Measurements from ENCODE around the gene SHROOM4. TPM values are rescaled to one million over a fixed set of nuclear protein-coding genes. Genes with fewer than 3 reads are reported as not detected.

SHROOM4 gene
- total and polyA plus RNA-seq, 9 of the 15 experiments (the other 6 are each of a cell fraction or from before 2014, with no cell fraction given): not detected

GRCh38 chrX:50707405-50707804, 106.6 kb downstream of the SHROOM4 start (continued):
- TF ChIP-seq, protein P1, sequence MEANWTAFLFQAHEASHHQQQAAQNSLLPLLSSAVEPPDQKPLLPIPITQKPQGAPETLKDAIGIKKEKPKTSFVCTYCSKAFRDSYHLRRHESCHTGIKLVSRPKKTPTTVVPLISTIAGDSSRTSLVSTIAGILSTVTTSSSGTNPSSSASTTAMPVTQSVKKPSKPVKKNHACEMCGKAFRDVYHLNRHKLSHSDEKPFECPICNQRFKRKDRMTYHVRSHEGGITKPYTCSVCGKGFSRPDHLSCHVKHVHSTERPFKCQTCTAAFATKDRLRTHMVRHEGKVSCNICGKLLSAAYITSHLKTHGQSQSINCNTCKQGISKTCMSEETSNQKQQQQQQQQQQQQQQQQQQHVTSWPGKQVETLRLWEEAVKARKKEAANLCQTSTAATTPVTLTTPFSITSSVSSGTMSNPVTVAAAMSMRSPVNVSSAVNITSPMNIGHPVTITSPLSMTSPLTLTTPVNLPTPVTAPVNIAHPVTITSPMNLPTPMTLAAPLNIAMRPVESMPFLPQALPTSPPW (CRISPR knock-in tag; IDR thresholded peaks at IDR 0.05): no peak
- TF ChIP-seq ZKSCAN8 (CRISPR knock-in tag; IDR thresholded peaks at IDR 0.05): no peak

DNA sequence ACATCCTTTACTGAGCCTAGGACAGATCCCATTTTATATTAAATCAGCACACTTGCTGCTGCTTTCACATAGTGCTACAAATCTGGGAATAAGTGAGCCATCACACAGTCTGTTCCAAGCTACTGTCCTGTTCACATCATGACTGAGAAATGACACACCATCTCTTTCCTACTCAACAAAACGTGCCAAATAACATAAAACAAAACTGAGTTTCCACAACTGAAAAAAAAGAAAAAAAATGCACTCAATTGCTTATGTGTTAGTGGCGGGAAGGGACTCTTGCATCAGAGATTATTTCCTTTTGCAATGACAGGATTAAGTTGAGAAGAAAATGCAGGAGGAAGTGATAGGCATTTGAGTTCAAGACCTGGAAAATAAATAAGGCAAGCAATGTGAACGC, 109.0 kb downstream of the SHROOM4 start:
- ChIA-PET CTCF (ENCODE audit: low intra/inter-chr PET ratio) (no interaction called here), POLR2A (interaction anchor here (1.4 kb wide), 1 partner anchor 9 kb away, joined by 3 read pairs; no protein-coding TSS in a partner anchor)
- DNase-seq (ENCODE audit: extremely low read depth in 1 of 4, low spot score in 3 of 4): no peak
- 0% methylated on average over 2 of the region's 3 CpGs for WGBS (ENCODE audit: insufficient coverage, low coverage, missing lambda C conversion rate)
- Histone ChIP-seq H3K27me3 (ENCODE audit: control insufficient read depth in 2 of 2, insufficient read depth in 2 of 2, low read length in 2 of 2) (no peaks in the 10 kb centered on the region), H3K36me3 (ENCODE audit: control insufficient read depth, insufficient read depth, low read length) (no peaks in the 10 kb centered on the region), H3K27ac (ENCODE audit: extremely low read depth, low read depth, low read length) (no peak overlapping the region), H3K4me2 (ENCODE audit: insufficient read depth, low read length) (no peak overlapping the region), H4K20me1 (replicated peaks; ENCODE audit: control insufficient read depth, insufficient read depth, low read length) (no peaks in the 10 kb centered on the region), H3K4me3 (no peak overlapping the region), H3K9me3 (replicated peaks; ENCODE audit: control insufficient read depth, insufficient read depth, low read depth, low read length) (no peaks in the 10 kb centered on the region), H3K79me2 (ENCODE audit: control insufficient read depth, insufficient read depth, low read length) (no peaks in the 10 kb centered on the region), H2AFZ (ENCODE audit: low read depth, low read length) (no peak overlapping the region), H3K9me1 (ENCODE audit: control insufficient read depth, insufficient read depth, low read length) (no peaks in the 10 kb centered on the region), H3K9ac (ENCODE audit: insufficient read depth in 1 of 2, low read depth in 2 of 2, low read length in 2 of 2) (no peak overlapping the region), H3K4me1 (replicated peaks in 1 of 2; ENCODE audit: control insufficient read depth in 2 of 2, insufficient read depth in 2 of 2, low read length in 2 of 2) (no peaks in the 10 kb centered on the region)
- no peak for TF ChIP-seq RUNX1 (IDR thresholded peaks at IDR 0.05; ENCODE audit: low read depth)
- TF ChIP-seq NUFIP1 (IDR thresholded peaks at IDR 0.05; ENCODE audit: partially characterized antibody): no peak
- no peak for TF ChIP-seq ZNF217 (CRISPR knock-in tag; IDR thresholded peaks at IDR 0.05)
- no peak for TF ChIP-seq TOE1 (IDR thresholded peaks at IDR 0.05; ENCODE audit: borderline replicate concordance)
- no peak for TF ChIP-seq TOE1 (CRISPR knock-in tag; IDR thresholded peaks at IDR 0.05; ENCODE audit: borderline replicate concordance, low read depth)
- no peak for TF ChIP-seq HDAC1 (IDR thresholded peaks at IDR 0.05)
- TF ChIP-seq ZNF384 (IDR thresholded peaks at IDR 0.05; ENCODE audit: low read depth, low read length): no peak
- TF ChIP-seq NCOA4 (IDR thresholded peaks at IDR 0.05; ENCODE audit: partially characterized antibody): no peak
- TF ChIP-seq SAFB2 (IDR thresholded peaks at IDR 0.05; ENCODE audit: borderline replicate concordance, low read depth, low read length, severe bottlenecking): no peak
- TF ChIP-seq CREB1 (IDR thresholded peaks at IDR 0.05): no peak
- TF ChIP-seq CREB1 (CRISPR knock-in tag; IDR thresholded peaks at IDR 0.05): no peak
- TF ChIP-seq ZNF239 (CRISPR knock-in tag; IDR thresholded peaks at IDR 0.05): no peak
- TF ChIP-seq, protein P2, sequence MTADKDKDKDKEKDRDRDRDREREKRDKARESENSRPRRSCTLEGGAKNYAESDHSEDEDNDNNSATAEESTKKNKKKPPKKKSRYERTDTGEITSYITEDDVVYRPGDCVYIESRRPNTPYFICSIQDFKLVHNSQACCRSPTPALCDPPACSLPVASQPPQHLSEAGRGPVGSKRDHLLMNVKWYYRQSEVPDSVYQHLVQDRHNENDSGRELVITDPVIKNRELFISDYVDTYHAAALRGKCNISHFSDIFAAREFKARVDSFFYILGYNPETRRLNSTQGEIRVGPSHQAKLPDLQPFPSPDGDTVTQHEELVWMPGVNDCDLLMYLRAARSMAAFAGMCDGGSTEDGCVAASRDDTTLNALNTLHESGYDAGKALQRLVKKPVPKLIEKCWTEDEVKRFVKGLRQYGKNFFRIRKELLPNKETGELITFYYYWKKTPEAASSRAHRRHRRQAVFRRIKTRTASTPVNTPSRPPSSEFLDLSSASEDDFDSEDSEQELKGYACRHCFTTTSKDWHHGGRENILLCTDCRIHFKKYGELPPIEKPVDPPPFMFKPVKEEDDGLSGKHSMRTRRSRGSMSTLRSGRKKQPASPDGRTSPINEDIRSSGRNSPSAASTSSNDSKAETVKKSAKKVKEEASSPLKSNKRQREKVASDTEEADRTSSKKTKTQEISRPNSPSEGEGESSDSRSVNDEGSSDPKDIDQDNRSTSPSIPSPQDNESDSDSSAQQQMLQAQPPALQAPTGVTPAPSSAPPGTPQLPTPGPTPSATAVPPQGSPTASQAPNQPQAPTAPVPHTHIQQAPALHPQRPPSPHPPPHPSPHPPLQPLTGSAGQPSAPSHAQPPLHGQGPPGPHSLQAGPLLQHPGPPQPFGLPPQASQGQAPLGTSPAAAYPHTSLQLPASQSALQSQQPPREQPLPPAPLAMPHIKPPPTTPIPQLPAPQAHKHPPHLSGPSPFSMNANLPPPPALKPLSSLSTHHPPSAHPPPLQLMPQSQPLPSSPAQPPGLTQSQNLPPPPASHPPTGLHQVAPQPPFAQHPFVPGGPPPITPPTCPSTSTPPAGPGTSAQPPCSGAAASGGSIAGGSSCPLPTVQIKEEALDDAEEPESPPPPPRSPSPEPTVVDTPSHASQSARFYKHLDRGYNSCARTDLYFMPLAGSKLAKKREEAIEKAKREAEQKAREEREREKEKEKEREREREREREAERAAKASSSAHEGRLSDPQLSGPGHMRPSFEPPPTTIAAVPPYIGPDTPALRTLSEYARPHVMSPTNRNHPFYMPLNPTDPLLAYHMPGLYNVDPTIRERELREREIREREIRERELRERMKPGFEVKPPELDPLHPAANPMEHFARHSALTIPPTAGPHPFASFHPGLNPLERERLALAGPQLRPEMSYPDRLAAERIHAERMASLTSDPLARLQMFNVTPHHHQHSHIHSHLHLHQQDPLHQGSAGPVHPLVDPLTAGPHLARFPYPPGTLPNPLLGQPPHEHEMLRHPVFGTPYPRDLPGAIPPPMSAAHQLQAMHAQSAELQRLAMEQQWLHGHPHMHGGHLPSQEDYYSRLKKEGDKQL (CRISPR knock-in tag; IDR thresholded peaks at IDR 0.05; ENCODE audit: borderline replicate concordance): no peak
- TF ChIP-seq HDAC2 (IDR thresholded peaks at IDR 0.05): no peak
- no TSS peak for BruUV-seq (replicated peaks)
- no peak for ATAC-seq
- in situ Hi-C loops (cut with MboI) (no loop called here), intact Hi-C loops (cut with micrococcal nuclease) (no loop called here)
- FAIRE-seq: no peak

Data from K562 (cell line).